ENCODE data around the gene ZNF658.
"Not testable (repeated sequence)": the region's sequence is repeated elsewhere in the genome, so short reads cannot be mapped to it uniquely, and the experiment has no call there.

DNA sequence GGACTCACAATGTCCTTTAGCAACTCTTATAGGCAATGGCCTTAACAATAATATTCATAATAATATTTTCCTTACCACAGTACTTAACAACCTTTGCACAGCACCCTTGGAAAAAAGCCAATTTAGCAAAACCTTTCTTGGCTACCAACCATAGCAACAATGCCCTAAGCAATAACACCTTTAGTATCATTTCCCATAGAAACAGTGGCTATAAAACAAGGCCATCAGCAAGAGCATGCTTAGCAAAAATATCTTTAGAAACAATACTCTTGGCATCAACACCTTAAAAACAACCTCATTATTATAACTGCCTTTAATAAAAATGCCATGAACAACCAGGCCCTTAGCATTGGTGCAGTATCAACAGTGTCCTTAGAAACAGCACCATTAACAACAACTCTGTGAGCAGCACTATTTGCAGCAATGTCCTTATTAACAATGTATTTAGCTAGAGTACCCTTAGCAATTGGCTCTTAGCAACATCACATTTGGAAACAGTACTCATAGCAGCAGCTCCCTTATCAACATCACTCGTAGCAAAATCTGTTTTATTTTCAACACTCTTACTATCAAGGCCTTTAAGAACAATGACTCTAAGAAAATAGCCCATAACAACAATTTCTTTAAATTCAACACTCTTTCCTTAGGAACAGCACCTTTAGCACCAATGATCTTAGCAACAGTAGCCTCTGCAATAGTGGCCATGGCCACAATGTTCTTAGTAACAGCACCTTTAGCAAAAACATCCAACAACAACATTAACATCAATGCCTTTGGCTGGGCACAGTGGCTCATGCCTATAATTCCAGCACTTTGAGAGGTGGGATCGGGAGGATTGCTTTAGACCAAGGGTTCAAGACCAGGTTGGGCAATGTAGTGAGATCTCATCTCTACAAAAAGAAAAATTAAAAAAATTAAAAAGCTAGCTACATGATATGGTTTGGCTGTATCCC lies 39.6 kb downstream of the ZNF658 start:
- TF ChIP-seq RAD21 (IDR thresholded peaks at IDR 0.05): not testable (repeated sequence)
- TF ChIP-seq, protein P1, sequence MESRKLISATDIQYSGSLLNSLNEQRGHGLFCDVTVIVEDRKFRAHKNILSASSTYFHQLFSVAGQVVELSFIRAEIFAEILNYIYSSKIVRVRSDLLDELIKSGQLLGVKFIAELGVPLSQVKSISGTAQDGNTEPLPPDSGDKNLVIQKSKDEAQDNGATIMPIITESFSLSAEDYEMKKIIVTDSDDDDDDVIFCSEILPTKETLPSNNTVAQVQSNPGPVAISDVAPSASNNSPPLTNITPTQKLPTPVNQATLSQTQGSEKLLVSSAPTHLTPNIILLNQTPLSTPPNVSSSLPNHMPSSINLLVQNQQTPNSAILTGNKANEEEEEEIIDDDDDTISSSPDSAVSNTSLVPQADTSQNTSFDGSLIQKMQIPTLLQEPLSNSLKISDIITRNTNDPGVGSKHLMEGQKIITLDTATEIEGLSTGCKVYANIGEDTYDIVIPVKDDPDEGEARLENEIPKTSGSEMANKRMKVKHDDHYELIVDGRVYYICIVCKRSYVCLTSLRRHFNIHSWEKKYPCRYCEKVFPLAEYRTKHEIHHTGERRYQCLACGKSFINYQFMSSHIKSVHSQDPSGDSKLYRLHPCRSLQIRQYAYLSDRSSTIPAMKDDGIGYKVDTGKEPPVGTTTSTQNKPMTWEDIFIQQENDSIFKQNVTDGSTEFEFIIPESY (IDR thresholded peaks at IDR 0.05): not testable (repeated sequence)
